C4-2B (cell line): ENCODE data around the gene HERC2.

Source experiments
- H3K27ac ChIP-seq: fragments of 450-650 bp; 2 replicates; pipeline ENCODE4 v1.5.1; 2017
- ZFX ChIP-seq: fragments of 450-650 bp; IDR thresholded peaks from 2 replicates; pipeline ENCODE4 v1.6.1; 2017
- TF ChIP-seq, protein P1 (sequence below): fragments of 450-650 bp; conservative IDR thresholded peaks from 2 replicates; pipeline ENCODE4 v1.5.1; 2017; ENCODE audit warnings: mild to moderate bottlenecking

HERC2 gene

DNA sequence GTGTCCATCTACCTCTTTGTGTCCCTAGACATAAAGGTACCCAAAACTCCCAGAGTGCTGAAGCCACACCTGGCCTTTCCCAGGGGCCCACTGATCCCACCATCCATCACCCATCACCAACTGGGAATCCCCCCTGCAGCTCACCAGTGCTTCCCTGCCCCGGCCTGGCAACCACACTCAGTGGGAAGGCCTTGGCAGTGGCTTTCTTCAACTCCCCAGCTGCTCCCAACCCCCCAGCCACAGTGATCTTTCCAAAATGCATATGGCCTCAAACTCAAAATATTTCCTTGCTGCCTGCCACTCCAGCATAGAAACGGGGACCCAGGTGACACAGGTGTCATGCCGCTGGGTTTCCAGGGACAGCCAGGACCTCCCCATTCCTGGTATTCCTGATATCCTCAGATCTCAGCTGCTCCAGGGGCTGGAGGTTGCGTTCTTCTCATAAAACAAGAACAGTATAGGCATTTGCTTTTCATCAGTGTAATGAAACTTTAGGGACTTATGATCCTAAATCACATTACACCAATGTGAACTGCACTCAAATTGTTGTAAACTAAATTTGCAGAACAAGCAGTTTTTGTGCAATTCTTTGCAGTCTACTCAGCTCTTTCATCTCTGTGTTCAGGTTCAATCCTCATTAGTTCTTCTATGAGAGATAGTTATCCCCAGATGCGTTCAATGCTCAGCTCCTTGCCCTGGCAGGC lies 224.2 kb downstream of the HERC2 start:
- TF ChIP-seq, protein P1, sequence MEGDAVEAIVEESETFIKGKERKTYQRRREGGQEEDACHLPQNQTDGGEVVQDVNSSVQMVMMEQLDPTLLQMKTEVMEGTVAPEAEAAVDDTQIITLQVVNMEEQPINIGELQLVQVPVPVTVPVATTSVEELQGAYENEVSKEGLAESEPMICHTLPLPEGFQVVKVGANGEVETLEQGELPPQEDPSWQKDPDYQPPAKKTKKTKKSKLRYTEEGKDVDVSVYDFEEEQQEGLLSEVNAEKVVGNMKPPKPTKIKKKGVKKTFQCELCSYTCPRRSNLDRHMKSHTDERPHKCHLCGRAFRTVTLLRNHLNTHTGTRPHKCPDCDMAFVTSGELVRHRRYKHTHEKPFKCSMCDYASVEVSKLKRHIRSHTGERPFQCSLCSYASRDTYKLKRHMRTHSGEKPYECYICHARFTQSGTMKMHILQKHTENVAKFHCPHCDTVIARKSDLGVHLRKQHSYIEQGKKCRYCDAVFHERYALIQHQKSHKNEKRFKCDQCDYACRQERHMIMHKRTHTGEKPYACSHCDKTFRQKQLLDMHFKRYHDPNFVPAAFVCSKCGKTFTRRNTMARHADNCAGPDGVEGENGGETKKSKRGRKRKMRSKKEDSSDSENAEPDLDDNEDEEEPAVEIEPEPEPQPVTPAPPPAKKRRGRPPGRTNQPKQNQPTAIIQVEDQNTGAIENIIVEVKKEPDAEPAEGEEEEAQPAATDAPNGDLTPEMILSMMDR = no peak
- TF ChIP-seq ZFX = no peak
- no peak overlapping the region for H3K27ac ChIP-seq

DNA sequence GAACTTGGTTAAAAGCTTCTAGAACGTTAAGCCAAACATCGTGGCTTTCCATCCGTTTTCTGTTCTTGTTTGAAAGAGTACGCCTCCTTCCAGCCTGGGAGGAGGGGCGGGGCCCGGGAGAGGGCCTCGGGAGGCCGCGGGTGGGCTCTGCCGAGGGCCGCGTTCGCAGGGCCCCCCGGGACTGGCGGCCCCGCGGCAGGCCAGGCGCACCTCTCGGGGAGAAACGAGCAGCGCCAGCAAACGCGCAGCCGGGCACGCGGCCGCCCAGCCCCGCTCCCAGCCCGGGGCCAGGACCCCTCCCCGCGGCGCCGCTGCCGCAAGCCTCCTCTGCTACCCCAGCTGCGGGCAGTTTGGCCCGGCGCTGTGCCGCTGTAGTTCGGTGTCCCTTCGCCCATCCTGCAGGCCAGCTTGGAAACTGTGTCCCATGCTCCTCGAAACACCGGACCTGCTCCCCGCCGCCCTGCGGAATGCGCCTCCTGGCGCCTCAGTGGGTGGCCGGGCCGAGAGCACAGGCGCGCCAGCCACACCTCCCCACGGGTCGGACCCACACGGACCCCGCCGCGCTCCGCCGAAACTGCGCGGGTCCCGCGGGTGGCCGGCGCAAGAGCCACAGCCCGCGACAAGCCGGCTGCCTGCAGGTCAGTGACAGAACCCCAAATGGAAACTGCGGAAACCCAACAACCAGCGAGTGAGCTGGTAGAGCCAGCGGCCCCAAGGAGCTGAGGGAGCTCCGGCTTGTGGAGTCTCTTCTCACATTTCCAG lies 225.1 kb downstream of the HERC2 start:
- TF ChIP-seq, protein P1 = no peak
- no peak for TF ChIP-seq ZFX
- no peak overlapping the region for H3K27ac ChIP-seq

DNA sequence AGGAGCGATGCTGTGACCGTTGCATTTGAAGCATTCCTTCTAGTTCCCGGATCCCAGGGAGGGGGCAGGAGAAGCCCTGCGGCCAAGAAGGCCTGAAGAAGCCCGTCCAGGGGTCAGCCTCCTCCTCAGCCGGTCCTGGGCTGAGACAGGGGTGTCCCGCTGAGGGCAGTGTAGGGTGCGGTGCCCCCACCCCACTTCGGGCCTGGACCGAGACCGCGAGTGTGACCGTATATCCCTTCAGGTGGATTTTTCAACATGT lies 225.6 kb downstream of the HERC2 start:
- no peak overlapping the region for H3K27ac ChIP-seq
- TF ChIP-seq, protein P1 = no peak
- no peak for TF ChIP-seq ZFX

DNA sequence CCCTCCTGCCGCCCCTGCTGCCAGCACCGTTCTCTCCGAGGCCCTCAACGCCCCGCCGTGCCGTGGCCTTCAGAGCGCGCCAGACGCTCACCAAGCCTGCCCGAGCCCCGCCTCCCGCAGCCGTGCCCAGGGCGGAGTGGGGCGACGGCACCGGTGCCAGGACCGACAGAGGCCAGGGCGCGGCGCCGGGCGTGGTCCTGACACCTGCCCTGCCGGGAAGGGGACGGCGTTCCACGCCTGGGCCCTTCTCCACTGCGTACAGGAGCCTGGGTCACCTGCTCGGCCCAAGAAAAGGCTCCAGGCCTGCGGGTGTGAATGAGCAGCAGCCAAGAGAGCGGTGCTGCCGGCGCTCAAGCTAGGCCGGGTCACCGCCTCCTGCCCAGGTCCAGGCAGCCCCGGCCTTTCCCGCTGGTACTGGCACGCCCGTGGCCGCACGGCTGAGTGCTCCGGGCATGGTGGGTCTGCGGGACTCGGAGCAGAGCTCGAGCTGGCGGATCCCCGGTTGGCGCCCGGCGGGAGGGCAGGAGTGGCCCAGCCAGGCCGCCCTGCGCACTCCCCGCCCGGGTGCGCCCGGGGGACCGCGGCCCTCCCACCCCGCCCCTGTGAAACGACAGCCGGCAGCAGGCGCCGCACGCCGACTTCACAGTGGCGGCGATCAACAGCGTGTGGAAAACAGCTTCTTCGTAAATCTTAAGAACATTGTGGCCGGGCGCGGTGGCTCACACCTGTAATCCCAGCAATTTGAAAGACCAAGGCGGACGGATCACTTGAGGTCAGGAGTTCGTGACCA lies 227.1 kb downstream of the HERC2 start:
- TF ChIP-seq ZFX = no peak
- TF ChIP-seq, protein P1 = no peak
- H3K27ac ChIP-seq = no peak overlapping the region

DNA sequence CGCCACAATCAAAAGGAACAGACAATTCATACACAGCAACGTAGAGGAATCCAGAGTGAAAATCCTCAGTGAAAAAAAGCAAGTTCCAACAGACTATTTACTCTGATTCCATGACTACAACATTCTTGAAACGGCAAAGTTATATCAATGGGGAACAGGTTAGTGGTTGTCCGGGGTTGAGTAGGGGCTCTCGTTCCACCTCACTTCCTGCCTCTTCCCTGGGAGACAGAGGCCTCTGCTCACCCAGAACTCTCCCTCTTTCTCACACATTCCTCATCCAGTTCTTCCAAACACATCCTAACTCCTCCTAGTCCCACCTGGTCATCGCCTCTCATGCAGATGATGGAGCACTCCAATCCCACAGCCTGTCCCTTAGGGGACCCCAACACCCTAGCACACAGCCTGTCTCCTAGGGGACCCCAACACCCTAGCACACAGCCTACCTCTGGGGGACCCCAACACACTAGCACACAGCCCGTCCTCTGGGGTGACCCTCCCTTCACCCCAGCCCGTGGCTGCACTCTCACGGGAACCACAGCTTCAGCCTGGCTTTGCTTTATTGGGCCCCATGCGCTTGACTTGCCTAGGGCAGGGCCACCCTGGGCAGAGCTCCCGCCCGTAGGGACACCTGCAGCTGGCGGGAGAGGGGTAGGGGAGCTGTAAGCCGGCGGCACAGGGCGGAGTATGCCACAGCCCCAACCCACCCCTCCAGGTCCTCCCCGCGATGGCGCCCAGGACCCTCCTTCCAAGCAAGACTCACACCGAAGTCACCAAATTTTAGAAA lies 228.0 kb downstream of the HERC2 start:
- TF ChIP-seq ZFX = no peak
- TF ChIP-seq, protein P1 = no peak
- no peak overlapping the region for H3K27ac ChIP-seq

DNA sequence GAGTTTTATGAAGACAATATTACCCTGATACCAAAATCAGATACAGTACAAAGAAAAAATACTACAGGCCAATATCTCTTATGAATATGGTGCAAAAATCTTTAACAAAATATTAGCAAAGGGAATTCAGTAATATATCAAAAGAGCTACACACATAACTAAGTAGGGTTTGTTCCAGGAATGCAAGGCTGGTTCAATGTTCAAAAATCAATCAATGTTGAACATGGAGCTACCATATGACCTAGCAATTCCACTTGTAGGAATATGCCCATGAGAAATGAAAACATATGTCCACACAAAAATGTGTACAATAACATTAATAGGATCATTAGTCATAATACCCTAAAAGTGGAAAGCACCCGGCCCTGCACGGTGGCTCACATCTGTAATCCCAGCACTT lies 230.7 kb downstream of the HERC2 start:
- H3K27ac ChIP-seq = no peak overlapping the region

More for the DNA sequence above, 230.7 kb downstream of the HERC2 start:
- no peak for TF ChIP-seq ZFX
- TF ChIP-seq, protein P1 = no peak
